ENCODE data around the gene MAPKAPK5. TPM values are rescaled to one million over a fixed set of nuclear protein-coding genes. Genes with fewer than 3 reads are reported as not detected.

MAPKAPK5 gene
- total RNA-seq, 1 donor, result 44.3 TPM

Other genes with a start within 250 kb of the MAPKAPK5 start
- gene ATXN2, start 242.9 kb upstream of the MAPKAPK5 start, total RNA-seq, result 10.0 TPM
- gene BRAP, start 156.3 kb upstream of the MAPKAPK5 start, total RNA-seq, result 35.6 TPM
- gene ACAD10, start 156.2 kb upstream of the MAPKAPK5 start, total RNA-seq, result 13.4 TPM
- gene ALDH2, start 75.3 kb upstream of the MAPKAPK5 start, total RNA-seq, result 55.2 TPM
- 9.4 TPM for gene TMEM116, start 170.9 kb downstream of the MAPKAPK5 start, total RNA-seq
- 115 TPM for gene ERP29, start 171.2 kb downstream of the MAPKAPK5 start, total RNA-seq